GM12872 (cell line): ENCODE data around the gene KCNJ5.

Experiments
- TF ChIP-seq, protein P1 (sequence below): IDR thresholded peaks from 3 replicates; pipeline ENCODE4 v1.5.1; 2011; ENCODE audit warnings: low read depth, mild to moderate bottlenecking, low read length, moderate library complexity; ENCODE audit not compliant: insufficient read depth

Gene KCNJ5

DNA sequence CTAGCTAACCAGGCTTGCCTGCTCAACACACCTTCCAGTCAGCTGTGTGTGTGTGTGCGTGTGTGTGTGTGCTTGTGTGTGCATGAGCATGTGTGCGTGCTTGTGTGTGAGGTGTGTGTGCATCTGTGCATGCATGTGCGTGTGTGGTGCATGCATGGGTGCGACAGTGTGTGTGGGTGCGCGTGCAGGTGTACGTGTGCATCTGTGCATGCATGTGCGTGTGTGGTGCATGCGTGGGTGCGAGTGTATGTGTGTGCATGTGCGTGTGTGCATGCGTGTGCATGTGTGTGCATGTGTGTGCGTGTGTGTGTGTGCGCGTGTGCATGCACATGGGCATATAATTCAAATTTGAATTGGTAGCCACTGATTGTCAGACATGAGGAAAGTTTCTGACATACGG lies 62.0 kb downstream of the KCNJ5 start:
- TF ChIP-seq, protein P1, sequence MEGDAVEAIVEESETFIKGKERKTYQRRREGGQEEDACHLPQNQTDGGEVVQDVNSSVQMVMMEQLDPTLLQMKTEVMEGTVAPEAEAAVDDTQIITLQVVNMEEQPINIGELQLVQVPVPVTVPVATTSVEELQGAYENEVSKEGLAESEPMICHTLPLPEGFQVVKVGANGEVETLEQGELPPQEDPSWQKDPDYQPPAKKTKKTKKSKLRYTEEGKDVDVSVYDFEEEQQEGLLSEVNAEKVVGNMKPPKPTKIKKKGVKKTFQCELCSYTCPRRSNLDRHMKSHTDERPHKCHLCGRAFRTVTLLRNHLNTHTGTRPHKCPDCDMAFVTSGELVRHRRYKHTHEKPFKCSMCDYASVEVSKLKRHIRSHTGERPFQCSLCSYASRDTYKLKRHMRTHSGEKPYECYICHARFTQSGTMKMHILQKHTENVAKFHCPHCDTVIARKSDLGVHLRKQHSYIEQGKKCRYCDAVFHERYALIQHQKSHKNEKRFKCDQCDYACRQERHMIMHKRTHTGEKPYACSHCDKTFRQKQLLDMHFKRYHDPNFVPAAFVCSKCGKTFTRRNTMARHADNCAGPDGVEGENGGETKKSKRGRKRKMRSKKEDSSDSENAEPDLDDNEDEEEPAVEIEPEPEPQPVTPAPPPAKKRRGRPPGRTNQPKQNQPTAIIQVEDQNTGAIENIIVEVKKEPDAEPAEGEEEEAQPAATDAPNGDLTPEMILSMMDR, result no peak

- TF ChIP-seq, protein P1, result no peak
These were observed 64.5 kb downstream of the KCNJ5 start for GRCh38 chr11:128955636-128956035.

DNA sequence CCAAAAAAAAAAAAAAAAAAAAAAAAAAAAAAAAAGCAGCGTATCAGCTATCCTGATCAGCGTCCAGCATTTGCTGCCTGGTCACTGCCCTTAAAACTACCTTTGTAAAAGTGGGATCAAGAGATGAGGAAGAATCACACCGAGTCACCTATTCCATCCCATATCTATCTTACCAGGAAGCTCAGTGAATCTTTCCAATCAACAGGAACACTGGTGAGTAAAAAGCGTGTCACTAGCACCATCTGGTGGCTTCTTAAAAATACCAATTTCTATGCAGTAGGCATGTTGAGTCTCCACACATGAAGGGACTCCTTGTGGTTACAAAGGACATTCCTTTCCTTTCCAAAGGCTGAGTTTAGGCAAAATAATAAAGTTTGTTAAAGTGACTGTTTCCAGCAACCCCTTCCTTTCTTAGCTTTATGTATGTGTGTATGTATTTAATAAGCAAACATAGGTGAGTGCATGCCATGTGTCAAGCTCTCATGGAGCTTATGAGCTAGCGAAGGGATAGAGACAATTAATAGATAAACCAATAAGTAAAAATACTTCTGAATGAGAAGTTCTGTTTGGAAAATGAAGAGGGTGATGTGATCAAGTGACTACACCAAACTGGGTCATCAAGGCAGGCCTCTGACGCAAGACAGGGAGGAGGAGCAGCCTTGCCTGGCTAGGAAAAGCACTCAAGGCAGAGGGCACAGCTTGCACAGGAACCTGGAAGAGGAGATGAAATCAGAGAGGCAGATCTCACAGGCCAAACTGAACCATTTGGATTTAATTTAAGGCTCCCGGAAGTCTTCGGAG lies 65.4 kb downstream of the KCNJ5 start:
- TF ChIP-seq, protein P1, result peak; percentile 61

DNA sequence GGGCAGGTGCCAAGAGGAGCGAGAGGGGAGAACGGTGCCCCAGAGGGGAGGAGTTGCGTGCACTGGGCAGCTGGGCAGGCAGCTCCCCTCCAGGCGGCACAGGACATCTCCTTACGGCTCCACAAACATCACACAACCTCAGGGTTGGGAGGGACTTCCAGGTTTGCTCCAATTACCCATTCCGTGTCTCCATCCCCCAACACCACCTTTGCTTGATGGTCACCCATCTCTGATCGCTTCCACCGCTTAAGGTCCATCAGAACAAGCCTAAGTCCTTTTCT lies 66.0 kb downstream of the KCNJ5 start:
- TF ChIP-seq, protein P1, result no peak

GRCh38 chr11:128961645-128962044 lies 70.5 kb downstream of the KCNJ5 start:
- TF ChIP-seq, protein P1, result no peak

DNA sequence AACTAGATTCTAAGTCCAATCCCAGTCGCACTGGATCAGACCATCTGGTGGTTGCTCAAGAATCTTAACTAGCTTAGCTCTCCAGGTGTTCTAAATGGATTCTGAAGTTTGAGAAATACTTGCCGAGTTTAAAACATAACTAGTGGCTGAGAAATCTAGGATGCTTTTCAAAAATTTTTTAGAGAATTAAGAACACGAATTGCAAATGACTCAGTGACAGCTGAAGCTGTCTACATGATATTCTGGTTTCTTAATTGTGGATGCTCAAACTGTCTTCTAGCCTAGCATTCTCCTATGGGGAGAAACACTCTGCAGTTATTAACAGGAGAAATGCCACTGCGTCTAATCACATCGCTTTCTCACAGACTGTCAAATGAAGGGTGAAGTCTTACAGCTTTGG lies 71.7 kb downstream of the KCNJ5 start:
- TF ChIP-seq, protein P1, result no peak

GRCh38 chr11:128963744-128964325 lies 72.7 kb downstream of the KCNJ5 start:
- TF ChIP-seq, protein P1, result no peak
